ENCODE data around the gene PEX6.
"Not testable (repeated sequence)": the region's sequence is repeated elsewhere in the genome, so short reads cannot be mapped to it uniquely, and the experiment has no call there.

Gene PEX6

GRCh38 chr6:42978839-42979522, at the start of gene PEX6:
PEX6 (minus strand) TSS chr6:42979181; CDS start chr6:42979150, 31 bp downstream.
- DNase-seq (ENCODE audit: low spot score): peak; percentile 93

- DNase-seq (ENCODE audit: low spot score): no peak
These were observed 47.4 kb upstream of the PEX6 start for GRCh38 chr6:43026365-43026764.

GRCh38 chr6:43024436-43024835, 45.5 kb upstream of the PEX6 start:
- no peak for DNase-seq (ENCODE audit: low spot score)

- DNase-seq (ENCODE audit: low spot score): peak; percentile 83
These were observed 42.5 kb upstream of the PEX6 start, which contains the start of gene RRP36 for GRCh38 chr6:43021270-43022047. RRP36 (plus strand) TSS chr6:43021623; CDS start chr6:43021655, 32 bp downstream.

- DNase-seq (ENCODE audit: low spot score): peak; percentile 56
These were observed 41.9 kb upstream of the PEX6 start for GRCh38 chr6:43020847-43021246.

GRCh38 chr6:43020052-43020705, 41.2 kb upstream of the PEX6 start:
- no peak for DNase-seq (ENCODE audit: low spot score)

GRCh38 chr6:43019152-43019551, 40.2 kb upstream of the PEX6 start:
- DNase-seq (ENCODE audit: low spot score): no peak

- DNase-seq (ENCODE audit: low spot score): no peak
These were observed 38.0 kb upstream of the PEX6 start for GRCh38 chr6:43016943-43017334.

- no peak for DNase-seq (ENCODE audit: low spot score)
These were observed 37.4 kb upstream of the PEX6 start for GRCh38 chr6:43016176-43016942.

- no peak for DNase-seq (ENCODE audit: low spot score)
These were observed 35.5 kb upstream of the PEX6 start for GRCh38 chr6:43014434-43014909.

GRCh38 chr6:43013843-43014433, 35.0 kb upstream of the PEX6 start, which contains the start of the genes KLHDC3 and MEA1:
KLHDC3 (plus strand) TSS chr6:43014249; CDS start chr6:43017193, 2,944 bp downstream.
MEA1 (minus strand) TSS chr6:43013946; CDS start chr6:43013813, 133 bp downstream.
- DNase-seq (ENCODE audit: low spot score): peak; percentile 100

GRCh38 chr6:43013097-43013842, 34.3 kb upstream of the PEX6 start:
- DNase-seq (ENCODE audit: low spot score): no peak

- no peak for DNase-seq (ENCODE audit: low spot score)
These were observed 33.4 kb upstream of the PEX6 start for GRCh38 chr6:43012364-43012763.

- no peak for DNase-seq (ENCODE audit: low spot score)
These were observed 32.2 kb upstream of the PEX6 start for GRCh38 chr6:43011207-43011606.

GRCh38 chr6:43009124-43009523, 30.1 kb upstream of the PEX6 start:
- DNase-seq (ENCODE audit: low spot score): peak; percentile 50

GRCh38 chr6:43007126-43007525, 28.1 kb upstream of the PEX6 start:
- DNase-seq (ENCODE audit: low spot score): no peak

GRCh38 chr6:43006251-43006650, 27.3 kb upstream of the PEX6 start:
- DNase-seq (ENCODE audit: low spot score): no peak

- DNase-seq (ENCODE audit: low spot score): no peak
These were observed 26.9 kb upstream of the PEX6 start for GRCh38 chr6:43005844-43006243.

GRCh38 chr6:43001843-43002242, 22.9 kb upstream of the PEX6 start:
- DNase-seq (ENCODE audit: low spot score): no peak

- not testable (repeated sequence) for DNase-seq (ENCODE audit: low spot score)
These were observed 19.2 kb upstream of the PEX6 start for GRCh38 chr6:42998205-42998604.

- DNase-seq (ENCODE audit: low spot score): no peak
These were observed 17.5 kb upstream of the PEX6 start for GRCh38 chr6:42996513-42996912.

All from cerebellar cortex (tissue), 1 donor.